Heart left ventricle (tissue), 13 donors: ENCODE results near the gene MTMR1.

Experiments
- CTCF ChIP-seq, 12 donors: fragments of 200-600 bp; sonication (generic) in 4 of 12; IDR thresholded peaks; one replicate each; pipeline versions ENCODE4 v1.5.0 to v1.8.0; 2018 to 2022; ENCODE audit warnings: antibody characterized with exemption in 12 of 12, mild to moderate bottlenecking in 5 of 12
- POLR2A ChIP-seq, 2 donors: fragments of 450-650 bp; IDR thresholded peaks; one replicate each; pipeline ENCODE4 v1.6.1; 2017; ENCODE audit warnings: antibody characterized with exemption in 2 of 2, mild to moderate bottlenecking in 2 of 2, moderate library complexity in 2 of 2
- donor health status: ischemic (EF 13 %, LVEDD 7.1; RV severe dilation, severe dysfunction).
- donor health status: DM: no; HTN: yes; CAD: no.
- donor health status: DM: no; HTN: no; CAD: no.
- donor health status: ischemic (EF 25% LVEDD 6.9; RV normal size, moderate dysfunction).
- donor health status: ischemic (EF 25% LVEDD 5.7; RV mildly dilated, moderate dysfunction).
- donor health status: ischemic (EF 35%, LVEDD 5.7; RV mildly dilated, moderate dysfunction).
- donor health status: nonischemic (EF 11% LVEDD 7.7; RV severe dilation, severe dysfunction).
- donor health status: DM: yes; HTN: yes; CAD: no.
- donor health status: PGD.
- donor health status: ischemic (EF 29% LVEDD 5.4; RV normal size, mild dysfunction).
- donor health status: nonischemic (EF 23%, LVEDD 6.1; RV moderate dilation, normal function).

- no peak for TF ChIP-seq CTCF (IDR thresholded peaks at IDR 0.05)
- TF ChIP-seq POLR2A (IDR thresholded peaks at IDR 0.05) = no peak
Observed at GRCh38 chrX:150712619-150713018, 19.4 kb downstream of the MTMR1 start.
